ENCODE measurements around the gene PITHD1. TPM values are rescaled to one million over a fixed set of nuclear protein-coding genes. Genes with fewer than 3 reads are reported as not detected.

The PITHD1 gene
- 29.8 to 36.1 TPM (median 31.5 TPM) in 5 replicates for total RNA-seq (2022; extraction: Qiagen RNA extraction)

DNA sequence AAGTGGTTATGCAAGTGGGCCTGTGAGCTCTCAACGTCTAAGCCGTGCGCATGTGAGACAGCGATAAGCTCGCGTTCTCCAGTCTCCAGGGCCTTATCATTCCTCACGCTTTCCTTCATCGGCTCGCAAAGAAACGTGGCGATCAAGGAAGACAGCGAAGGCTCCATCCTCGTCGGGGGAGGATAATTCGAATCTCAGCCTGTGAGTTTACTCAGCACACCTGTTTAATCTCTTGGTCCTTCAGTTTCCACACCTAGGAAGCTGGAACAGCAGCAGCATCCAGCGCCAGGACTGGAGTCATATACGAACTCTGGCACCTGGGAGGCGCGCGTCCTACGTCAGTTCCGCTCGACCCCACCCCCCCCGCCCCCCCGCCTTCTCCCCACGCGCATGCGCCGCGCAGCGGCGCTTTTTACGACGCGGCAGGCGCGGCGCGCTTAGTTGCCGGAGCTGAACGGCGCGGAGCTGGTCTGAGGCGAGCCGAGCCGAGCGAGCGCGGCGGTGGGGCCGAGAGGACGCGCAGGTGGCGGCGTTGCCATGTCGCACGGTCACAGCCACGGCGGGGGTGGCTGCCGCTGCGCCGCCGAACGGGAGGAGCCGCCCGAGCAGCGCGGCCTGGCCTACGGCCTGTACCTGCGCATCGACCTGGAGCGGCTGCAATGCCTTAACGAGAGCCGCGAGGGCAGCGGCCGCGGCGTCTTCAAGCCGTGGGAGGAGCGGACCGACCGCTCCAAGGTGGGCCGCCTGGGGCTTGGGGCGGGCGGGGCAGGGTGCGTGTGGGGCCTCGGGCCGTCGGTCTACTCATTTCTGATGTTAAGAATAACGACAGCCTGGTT lies at the start of gene PITHD1:
PITHD1 (plus strand) TSS at position 440 of the 836 bp plus-strand sequence; CDS start at position 538, 98 bp downstream.

DNA sequence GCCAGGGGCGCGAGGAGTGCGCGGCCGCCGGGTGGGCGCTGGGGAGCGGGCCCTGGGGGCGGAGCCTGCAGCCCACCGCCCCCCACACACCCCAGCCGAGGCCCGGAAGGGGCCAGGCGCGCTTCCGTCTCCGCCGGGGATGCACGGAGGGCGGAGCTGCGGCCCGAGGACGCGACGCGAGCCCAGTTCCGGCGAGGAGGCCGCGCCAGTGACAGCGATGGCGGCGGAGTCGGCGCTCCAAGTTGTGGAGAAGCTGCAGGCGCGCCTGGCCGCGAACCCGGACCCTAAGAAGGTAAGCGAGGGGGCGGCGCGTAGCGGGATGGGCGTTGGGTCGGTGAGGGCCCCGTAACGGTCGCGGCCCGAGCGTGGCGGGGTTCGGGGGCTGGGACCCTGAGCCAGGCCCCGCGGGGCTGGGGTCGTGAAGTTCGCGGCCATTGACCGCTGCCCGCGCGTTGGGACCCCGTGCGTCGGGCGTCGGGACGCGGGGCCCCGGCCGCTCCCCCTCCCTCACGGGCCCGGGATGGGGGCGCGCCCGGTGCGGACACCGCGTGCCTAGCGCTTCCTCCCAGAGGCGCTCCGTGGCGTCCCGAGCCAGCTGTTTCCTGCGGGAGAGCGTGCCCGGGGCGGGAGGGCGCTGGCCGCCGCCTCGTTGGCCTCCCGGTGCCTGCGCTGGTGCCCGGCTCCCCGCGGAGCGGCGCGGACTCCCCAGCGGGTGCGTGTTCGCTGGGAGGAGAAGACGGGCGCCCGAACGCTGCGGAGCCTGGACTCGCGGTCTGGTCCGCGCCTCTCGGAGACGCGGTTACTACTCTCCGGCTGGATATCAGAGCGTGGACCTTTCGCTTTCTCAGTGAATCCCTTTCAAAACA lies 34.7 kb upstream of the PITHD1 start, which contains the start of gene ELOA:
ELOA (plus strand) TSS at position 185 of the 866 bp plus-strand sequence; CDS start at position 218, 33 bp downstream.

GRCh38 chr1:23790696-23791515 lies 12.7 kb downstream of the PITHD1 start, which contains the start of gene LYPLA2:
LYPLA2 (plus strand) TSS chr1:23791145; CDS start chr1:23792683, 1,538 bp downstream.

GRCh38 chr1:23800400-23801337 lies 22.5 kb downstream of the PITHD1 start, which contains the start of gene GALE:
GALE (minus strand) TSS chr1:23800754; CDS start chr1:23799007, 1,747 bp downstream.

GRCh38 chr1:23825076-23825761 lies 47.0 kb downstream of the PITHD1 start, which contains the start of gene HMGCL:
HMGCL (minus strand) TSS chr1:23825429; CDS start chr1:23825415, 14 bp downstream.

Other genes starting within 250 kb of the PITHD1 start
- 2.2 to 3.2 TPM (median 2.7 TPM) in 5 replicates for gene E2F2, start 247.2 kb upstream of the PITHD1 start, total RNA-seq (2022; extraction: Qiagen RNA extraction)
- 304 to 431 TPM (median 389 TPM) in 5 replicates for gene ID3, start 218.9 kb upstream of the PITHD1 start, total RNA-seq (2022; extraction: Qiagen RNA extraction)
- 1,312 to 1,595 TPM (median 1,410 TPM) in 5 replicates for gene RPL11, start 86.6 kb upstream of the PITHD1 start, total RNA-seq (2022; extraction: Qiagen RNA extraction)
- gene ELOA, start 34.9 kb upstream of the PITHD1 start, total RNA-seq (2022; extraction: Qiagen RNA extraction) = 26.1 to 31.0 TPM (median 27.8 TPM) in 5 replicates
- 54.7 to 57.9 TPM (median 55.0 TPM) in 5 replicates for gene LYPLA2, start 12.7 kb downstream of the PITHD1 start, total RNA-seq (2022; extraction: Qiagen RNA extraction)
- gene GALE, start 22.3 kb downstream of the PITHD1 start, total RNA-seq (2022; extraction: Qiagen RNA extraction) = 69.6 to 81.9 TPM (median 76.4 TPM) in 5 replicates
- gene HMGCL, start 47.0 kb downstream of the PITHD1 start, total RNA-seq (2022; extraction: Qiagen RNA extraction) = 12.1 to 14.9 TPM (median 13.5 TPM) in 5 replicates
- gene FUCA1, start 89.9 kb downstream of the PITHD1 start, total RNA-seq (2022; extraction: Qiagen RNA extraction) = 9.4 to 11.7 TPM (median 9.9 TPM) in 5 replicates
- not detected in 5 replicates for gene CNR2, start 134.9 kb downstream of the PITHD1 start, total RNA-seq (2022; extraction: Qiagen RNA extraction)
- 29.3 to 35.6 TPM (median 33.0 TPM) in 5 replicates for gene PNRC2, start 181.4 kb downstream of the PITHD1 start, total RNA-seq (2022; extraction: Qiagen RNA extraction)
- 84.9 to 96.1 TPM (median 92.9 TPM) in 5 replicates for gene SRSF10, start 201.9 kb downstream of the PITHD1 start, total RNA-seq (2022; extraction: Qiagen RNA extraction)